Duodenal mucosa (tissue), 2 donors: ENCODE measurements around the gene SNORC.

Experiments used
- H3K27ac ChIP-seq: one replicate; pipeline ENCODE4 v1.7.0; 2013; ENCODE audit warnings: low read depth, low read length
- H3K27me3 ChIP-seq, 2 donors: one replicate each; pipeline ENCODE4 v1.7.0; 2013; ENCODE audit warnings: low read length in 2 of 2, control low read depth in 1 of 2; ENCODE audit not compliant: insufficient read depth in 2 of 2, control insufficient read depth in 1 of 2
- H3K36me3 ChIP-seq, 2 donors: one replicate each; pipeline ENCODE4 v1.7.0; 2013; ENCODE audit warnings: low read length in 2 of 2, control low read depth in 1 of 2; ENCODE audit not compliant: insufficient read depth in 2 of 2, control insufficient read depth in 1 of 2
- H3K4me1 ChIP-seq, 2 donors: one replicate each; pipeline ENCODE4 v1.7.0; 2013; ENCODE audit warnings: low read length in 2 of 2, control low read depth in 1 of 2; ENCODE audit not compliant: insufficient read depth in 2 of 2, control insufficient read depth in 1 of 2
- H3K4me3 ChIP-seq, 2 donors: one replicate each; pipeline ENCODE4 v1.7.0; 2013; ENCODE audit warnings: low read length in 2 of 2, low read depth in 1 of 2
- H3K9ac ChIP-seq, 2 donors: one replicate each; pipeline ENCODE4 v1.7.0; 2013; ENCODE audit warnings: low read length in 2 of 2, low read depth in 1 of 2
- H3K9me3 ChIP-seq, 2 donors: one replicate each; pipeline ENCODE4 v1.7.0; 2013; ENCODE audit warnings: low read length in 2 of 2, control low read depth in 1 of 2; ENCODE audit not compliant: control insufficient read depth in 1 of 2

SNORC gene

GRCh38 chr2:232894251-232894650, 24.2 kb downstream of the SNORC start:
- H3K4me1 ChIP-seq: no peaks in the 10 kb centered on the region
- no peak overlapping the region for H3K27ac ChIP-seq
- no peak overlapping the region for H3K9ac ChIP-seq
- no peaks in the 10 kb centered on the region for H3K9me3 ChIP-seq
- no peak overlapping the region for H3K4me3 ChIP-seq
- H3K36me3 ChIP-seq: peaks cover 16 to 54% of the 10 kb centered on the region in 2 donors
- H3K27me3 ChIP-seq: peaks cover 2 to 3% of the 10 kb centered on the region in 2 donors

GRCh38 chr2:232894746-232895145, 24.7 kb downstream of the SNORC start:
- Histone ChIP-seq H3K27ac (no peak overlapping the region), H3K36me3 (peaks cover 16 to 52% of the 10 kb centered on the region in 2 donors), H3K4me3 (no peak overlapping the region), H3K27me3 (peaks cover 2 to 3% of the 10 kb centered on the region in 2 donors), H3K9ac (no peak overlapping the region), H3K9me3 (no peaks in the 10 kb centered on the region), H3K4me1 (no peaks in the 10 kb centered on the region)

DNA sequence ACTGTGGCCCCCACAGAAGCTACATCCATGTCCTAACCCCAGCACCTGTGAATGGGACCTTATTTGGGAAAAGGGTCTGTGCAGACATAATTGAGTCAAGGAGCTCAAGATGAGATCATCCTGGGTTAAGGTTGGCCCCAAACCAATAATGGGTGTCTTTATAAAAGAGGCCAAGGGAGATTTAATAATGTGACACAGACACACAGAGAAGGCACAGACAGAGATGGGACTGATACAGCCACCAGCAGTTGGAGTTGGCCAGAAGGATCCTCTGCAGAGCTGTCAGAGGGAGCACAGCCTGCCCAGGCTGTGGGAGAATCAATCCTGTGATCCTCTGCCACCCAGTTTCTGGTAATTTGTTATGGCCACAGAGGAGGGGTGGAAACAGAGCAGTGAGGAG, 26.0 kb downstream of the SNORC start:
- Histone ChIP-seq H3K36me3 (peaks cover 11 to 42% of the 10 kb centered on the region in 2 donors), H3K27ac (no peak overlapping the region), H3K4me1 (no peaks in the 10 kb centered on the region), H3K9ac (no peak overlapping the region), H3K9me3 (no peaks in the 10 kb centered on the region), H3K27me3 (peaks cover 0 to under 1% of the 10 kb centered on the region in 2 donors), H3K4me3 (no peak overlapping the region)

DNA sequence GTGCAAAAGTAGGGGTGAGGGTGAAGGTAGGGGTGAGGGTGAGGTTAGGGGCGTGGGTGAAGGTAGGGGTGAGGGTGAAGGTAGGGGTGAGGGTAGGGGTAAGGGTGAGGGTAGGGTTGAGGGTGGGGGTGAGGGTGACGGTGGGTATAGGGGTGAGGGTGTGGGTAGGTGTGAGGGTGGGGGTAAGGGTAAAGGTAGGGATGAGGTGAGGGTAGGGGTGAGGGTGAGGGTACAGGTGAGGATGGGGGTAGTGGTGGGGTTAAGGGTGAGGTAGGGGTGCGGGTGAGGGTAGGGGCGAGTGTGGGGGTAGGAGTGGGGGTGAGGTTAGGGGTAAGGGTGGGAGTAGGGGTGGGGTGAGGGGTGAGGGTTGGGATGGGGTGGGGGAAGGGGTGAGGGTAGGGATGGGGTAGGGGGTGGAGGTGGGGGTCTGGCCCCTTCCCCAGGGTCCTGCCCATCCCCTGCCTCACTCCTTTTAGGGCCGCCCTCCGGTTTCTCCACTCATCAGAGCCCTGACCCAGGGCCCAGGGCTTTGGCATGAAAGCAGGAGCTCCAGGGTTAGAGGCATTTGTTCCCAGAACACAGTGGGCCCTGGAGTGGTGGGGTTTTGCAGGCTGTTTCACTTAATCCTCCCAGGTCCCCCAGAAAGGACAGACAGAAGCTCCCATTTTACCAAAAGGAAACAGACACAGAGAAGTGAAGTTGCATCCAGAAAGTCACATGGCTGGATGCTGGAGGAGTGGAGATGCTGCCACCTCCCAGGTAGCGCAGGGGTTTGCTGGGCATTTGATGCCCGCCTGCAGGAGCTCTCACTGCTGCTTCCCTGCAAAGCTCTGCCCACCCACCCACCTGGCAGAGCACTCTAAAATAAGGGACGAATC, 26.9 kb downstream of the SNORC start:
- H3K9me3 ChIP-seq: no peaks in the 10 kb centered on the region
- no peak overlapping the region for H3K4me3 ChIP-seq
- H3K27ac ChIP-seq: no peak overlapping the region
- H3K27me3 ChIP-seq: no peaks in the 10 kb centered on the region
- no peaks in the 10 kb centered on the region for H3K4me1 ChIP-seq
- H3K9ac ChIP-seq: no peak overlapping the region
- peaks cover 16 to 39% of the 10 kb centered on the region in 2 donors for H3K36me3 ChIP-seq

DNA sequence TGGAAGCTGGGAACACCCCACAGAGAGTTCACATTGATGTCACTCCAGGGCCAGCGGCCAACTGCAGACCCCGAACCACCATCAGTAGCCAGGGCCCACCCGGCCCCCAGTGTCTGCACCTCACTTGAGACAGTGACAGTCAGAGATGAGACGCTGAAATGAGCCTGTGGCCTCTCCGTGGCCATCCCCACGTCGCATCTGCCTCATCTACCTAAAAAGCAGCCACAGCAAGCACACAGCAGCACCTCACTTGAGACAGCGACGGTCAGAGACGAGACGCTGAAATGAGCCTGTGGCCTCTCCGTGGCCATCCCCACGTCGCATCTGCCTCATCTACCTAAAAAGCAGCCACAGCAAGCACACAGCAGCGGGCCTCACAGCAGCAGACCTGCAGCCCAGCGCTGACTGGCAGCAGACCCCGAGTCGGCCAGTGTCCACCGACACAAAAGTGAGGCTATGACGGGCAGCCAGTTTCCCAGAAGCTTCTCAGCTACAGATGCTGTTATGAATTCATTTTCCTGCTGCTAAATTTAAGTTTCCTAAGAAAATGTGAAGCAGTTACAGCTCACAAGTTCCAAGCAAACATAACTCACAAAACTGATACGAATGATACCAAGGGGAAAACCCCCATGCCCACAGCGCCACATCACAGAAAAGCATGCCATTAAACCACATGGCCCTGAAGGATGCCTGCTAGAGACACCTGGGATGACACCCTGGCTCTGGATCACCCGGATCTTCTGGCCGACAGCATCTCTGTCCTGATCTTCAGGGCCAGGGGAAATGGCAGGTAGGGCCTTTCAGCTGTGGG, 27.7 kb downstream of the SNORC start:
- H3K4me3 ChIP-seq: no peak overlapping the region
- H3K27me3 ChIP-seq: no peaks in the 10 kb centered on the region
- no peak overlapping the region for H3K9ac ChIP-seq
- H3K9me3 ChIP-seq: no peaks in the 10 kb centered on the region
- H3K4me1 ChIP-seq: no peaks in the 10 kb centered on the region
- peaks cover 13 to 32% of the 10 kb centered on the region in 2 donors for H3K36me3 ChIP-seq
- no peak overlapping the region for H3K27ac ChIP-seq

DNA sequence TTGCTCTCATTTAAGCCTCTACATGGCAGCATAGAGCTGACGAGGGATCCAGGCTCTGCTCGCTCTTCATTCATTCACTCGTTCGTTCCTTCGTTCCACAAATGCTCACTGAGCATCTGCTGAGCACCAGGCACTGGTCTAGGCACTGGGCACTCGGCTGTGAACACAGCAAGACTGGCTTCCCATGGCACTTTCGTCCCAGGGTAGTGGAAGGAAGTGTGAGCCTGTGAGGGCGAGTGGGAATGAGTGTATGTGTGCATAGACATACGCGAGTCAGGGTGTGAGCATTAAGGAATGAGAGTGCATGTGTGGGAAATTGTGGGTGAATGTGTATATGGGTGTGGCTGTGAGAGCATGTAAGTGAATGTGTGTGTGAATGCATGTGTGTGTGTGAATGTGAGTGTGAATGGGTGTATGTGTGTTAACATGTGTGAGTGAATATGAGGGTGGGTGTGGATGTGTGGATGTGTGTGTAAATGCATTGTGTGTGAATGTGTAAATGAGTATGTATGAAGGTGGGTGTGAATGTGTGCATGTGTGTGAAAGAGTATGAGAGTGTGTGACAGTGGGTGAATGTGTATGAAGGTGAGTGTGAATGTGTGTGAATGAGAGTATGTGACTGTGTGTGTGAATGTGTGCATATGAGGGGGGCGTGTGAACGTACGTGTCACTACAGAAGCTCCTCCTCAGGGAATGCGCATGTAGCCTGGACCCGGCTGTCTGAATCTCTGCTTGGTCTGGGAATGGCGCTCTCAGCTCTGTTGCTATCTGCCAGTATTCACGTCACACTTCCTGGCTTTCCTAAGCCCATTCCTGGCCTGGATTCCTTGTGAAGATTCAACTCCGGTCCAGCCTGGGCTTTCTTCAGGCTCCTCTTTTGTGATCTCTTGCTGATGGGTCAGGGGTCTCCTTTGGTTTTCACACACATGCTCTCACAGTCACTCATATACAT, 28.8 kb downstream of the SNORC start:
- Histone ChIP-seq H3K9me3 (no peaks in the 10 kb centered on the region), H3K36me3 (peaks cover 9 to 25% of the 10 kb centered on the region in 2 donors), H3K4me3 (no peak overlapping the region), H3K27ac (no peak overlapping the region), H3K9ac (no peak overlapping the region), H3K27me3 (no peaks in the 10 kb centered on the region), H3K4me1 (no peaks in the 10 kb centered on the region)

DNA sequence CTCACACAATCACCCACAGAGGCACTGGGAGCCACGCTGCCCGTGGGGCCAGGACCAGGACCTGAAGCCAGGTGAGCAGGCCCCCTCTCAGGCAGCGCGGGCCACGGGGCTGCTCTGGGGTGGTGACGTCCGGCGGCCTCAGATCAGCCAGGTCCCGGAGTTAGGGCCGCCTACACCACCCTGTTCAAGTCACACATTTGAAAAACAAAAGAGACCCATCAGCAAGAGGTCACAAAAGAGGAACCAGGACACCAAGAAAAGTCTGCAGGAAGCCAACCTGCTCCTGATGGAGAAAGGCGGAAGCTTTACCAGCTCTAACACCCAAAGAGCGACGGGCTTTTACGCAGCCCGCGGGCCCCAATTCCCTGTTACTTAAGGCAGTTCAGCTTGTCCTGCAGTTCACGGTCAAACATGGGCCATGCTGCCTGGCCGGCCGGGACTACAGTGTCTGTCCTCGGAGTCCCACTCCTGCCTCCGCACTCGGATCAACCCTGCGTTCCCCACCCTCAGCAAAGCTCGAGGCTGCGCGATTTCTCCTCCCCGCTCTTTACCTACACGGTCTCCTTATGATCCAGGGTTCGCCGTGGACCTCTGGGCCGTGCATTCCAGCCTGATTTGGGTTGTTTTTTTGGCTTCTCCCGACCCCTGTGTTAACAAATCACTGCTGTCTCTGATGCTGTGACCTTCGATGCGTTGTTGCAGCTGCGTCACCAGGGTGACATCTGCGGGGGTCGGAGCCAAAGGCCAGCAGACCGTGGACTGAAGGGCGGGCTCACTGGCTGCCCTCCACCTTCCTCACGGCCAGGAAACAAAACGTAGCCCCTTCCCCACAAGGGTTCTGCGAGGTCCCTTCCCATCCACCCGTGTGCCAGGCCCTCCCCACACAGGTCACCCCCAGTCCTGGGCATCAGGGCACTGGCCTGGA, 31.0 kb downstream of the SNORC start:
- peaks cover 9 to 18% of the 10 kb centered on the region in 2 donors for H3K36me3 ChIP-seq
- no peak overlapping the region for H3K27ac ChIP-seq
- no peaks in the 10 kb centered on the region for H3K9me3 ChIP-seq
- H3K4me1 ChIP-seq: no peaks in the 10 kb centered on the region
- H3K27me3 ChIP-seq: no peaks in the 10 kb centered on the region
- H3K9ac ChIP-seq: no peak overlapping the region
- H3K4me3 ChIP-seq: no peak overlapping the region

- Histone ChIP-seq H3K27me3 (no peaks in the 10 kb centered on the region), H3K27ac (no peak overlapping the region), H3K4me1 (no peaks in the 10 kb centered on the region), H3K36me3 (peaks cover 9 to 18% of the 10 kb centered on the region in 2 donors), H3K4me3 (no peak overlapping the region), H3K9me3 (no peaks in the 10 kb centered on the region), H3K9ac (no peak overlapping the region)
Observed at GRCh38 chr2:232901736-232902578, 31.9 kb downstream of the SNORC start.
